NCI-H524 (cell line): Measurements from ENCODE around the gene MRPL55.

Experiments used
- DNase-seq, 2 experiments: peaks; one replicate each; lab custom pipeline; 2025; lab: John Stamatoyannopoulos, UW

The MRPL55 gene

GRCh38 chr1:228100822-228101613 is 8.1 kb downstream of the MRPL55 start:
- no peak for DNase-seq

DNA sequence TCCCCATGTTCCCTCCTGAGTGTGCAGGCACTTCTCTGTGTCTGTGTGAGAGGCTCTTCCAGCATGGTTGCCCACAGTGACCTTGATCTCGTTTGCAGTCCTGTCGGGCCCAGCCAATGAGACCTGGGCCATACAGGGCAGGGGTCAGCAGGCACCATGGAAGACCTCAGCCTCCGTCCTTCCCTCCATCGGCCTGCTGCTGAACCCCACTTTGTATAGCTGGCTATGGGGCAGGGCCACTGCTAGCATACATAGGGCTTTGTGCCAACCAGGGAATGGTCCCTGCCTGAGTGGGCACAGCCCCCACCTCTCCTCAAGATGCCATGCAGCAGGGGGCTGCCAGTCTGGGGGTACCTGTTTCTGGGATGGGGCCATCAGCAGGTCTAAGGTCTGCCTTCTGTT is 9.8 kb downstream of the MRPL55 start:
- no peak for DNase-seq

DNA sequence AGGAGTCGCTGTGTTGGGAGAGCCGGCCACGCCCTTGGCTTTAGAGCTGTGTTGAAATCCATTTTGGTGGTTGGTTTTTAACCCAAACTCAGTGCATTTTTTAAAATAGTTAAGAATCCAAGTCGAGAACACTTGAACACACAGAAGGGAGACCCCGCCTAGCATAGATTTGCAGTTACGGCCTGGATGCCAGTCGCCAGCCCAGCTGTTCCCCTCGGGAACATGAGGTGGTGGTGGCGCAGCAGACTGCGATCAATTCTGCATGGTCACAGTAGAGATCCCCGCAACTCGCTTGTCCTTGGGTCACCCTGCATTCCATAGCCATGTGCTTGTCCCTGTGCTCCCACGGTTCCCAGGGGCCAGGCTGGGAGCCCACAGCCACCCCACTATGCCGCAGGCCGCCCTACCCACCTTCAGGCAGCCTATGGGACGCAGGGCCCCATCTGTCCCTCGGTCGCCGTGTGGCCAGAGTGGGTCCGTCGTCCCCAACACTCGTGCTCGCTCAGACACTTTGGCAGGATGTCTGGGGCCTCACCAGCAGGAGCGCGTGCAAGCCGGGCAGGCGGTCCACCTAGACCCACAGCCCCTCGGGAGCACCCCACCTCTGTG is 10.7 kb downstream of the MRPL55 start:
- no peak for DNase-seq

DNA sequence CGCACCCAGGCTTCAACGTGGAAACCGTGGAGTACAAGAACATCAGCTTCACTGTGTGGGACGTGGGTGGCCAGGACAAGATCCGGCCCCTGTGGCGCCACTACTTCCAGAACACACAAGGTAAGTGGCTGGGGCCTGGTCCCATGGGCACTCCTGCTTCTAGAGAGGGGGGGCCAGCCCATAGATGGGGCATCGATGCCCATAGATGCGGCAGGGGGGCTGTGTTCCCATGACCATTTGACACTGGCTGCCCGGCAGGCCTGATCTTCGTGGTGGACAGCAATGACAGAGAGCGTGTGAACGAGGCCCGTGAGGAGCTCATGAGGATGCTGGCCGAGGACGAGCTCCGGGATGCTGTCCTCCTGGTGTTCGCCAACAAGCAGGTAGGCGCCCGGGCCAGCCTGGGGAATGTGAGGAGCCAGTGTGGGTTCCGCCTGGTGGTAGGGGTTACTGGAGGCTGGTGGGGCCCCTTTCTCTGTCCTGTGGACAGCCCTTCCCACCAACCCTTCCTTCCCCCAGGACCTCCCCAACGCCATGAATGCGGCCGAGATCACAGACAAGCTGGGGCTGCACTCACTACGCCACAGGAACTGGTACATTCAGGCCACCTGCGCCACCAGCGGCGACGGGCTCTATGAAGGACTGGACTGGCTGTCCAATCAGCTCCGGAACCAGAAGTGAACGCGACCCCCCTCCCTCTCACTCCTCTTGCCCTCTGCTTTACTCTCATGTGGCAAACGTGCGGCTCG is 11.6 kb downstream of the MRPL55 start:
- no peak for DNase-seq

DNA sequence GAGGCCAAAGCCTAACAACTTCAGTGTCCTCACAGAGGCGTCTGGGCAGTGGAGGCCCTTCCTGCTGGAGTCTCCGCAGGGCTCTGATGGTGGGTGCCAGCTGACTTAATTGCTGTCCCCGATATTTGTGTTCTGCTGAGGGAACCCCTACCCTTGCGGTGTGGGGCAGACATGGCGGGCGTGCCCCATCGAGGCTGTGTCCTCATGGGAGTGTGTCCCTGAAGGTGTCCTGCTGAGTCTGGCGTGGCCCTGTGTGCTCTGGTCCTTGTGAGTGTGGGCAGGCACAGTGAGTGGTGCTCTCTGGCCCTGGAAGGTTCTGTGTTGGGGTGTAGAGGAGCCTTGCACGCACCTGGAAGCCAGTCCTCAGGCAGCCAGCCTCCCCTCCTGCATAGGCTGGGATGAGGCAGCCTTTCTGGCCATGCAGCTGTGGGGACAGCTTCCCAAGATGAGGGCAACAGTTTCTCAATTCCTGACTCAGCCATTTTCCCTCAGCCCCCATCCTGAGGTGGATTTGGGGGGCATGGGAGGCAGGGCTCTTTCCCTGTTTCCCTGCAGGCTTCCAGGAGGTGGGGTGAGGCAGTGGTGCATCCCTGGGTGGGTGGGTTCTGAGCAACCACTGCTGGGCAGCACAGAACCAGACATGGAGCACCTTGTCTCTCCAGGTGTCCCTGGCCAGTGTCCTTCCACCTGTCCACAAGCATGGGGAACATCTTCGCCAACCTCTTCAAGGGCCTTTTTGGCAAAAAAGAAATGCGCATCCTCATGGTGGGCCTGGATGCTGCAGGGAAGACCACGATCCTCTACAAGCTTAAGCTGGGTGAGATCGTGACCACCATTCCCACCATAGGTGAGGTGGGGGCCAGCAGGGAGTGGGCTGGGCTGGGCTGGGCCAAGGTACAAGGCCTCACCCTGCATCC is 12.4 kb downstream of the MRPL55 start:
- DNase-seq, result no peak

DNA sequence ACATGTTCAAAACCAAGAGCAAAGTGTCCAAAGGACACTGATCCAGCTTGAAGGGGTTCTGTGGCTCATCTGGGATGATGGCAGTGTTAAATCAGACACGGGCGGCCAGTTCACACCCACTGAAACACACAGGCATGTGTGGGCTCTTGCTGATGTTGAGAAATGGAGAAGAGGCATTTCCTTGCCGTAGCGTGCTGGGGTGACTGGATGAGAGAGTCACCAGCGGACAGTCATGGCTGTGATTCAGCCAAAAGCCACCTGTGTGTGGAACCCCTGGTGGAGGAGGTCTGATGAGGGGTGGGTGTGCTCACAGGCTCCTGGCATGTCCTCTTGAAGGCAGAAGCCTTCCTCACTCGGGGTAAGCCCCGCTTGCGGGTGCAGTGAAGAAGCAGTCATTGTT is 13.2 kb downstream of the MRPL55 start:
- no peak for DNase-seq

DNA sequence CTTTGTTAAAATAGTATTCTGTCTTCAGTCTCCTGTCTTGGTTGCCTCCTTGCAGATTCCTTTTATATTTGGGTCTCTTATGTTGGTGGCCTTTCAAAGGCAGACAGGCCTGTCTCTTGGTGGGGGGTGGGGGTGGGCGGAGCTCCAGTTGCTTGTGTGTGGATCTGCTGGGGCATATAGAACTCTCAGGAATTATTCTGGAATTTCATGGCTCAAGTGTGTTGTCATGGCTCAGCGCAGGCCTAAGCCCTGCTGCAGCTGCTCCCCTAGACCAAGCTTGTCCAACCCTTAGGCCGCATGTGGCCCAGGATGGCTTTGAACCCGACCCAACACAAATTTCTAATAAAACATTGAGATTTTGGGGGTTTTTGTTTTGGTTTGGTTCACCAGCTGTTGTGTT is 13.9 kb downstream of the MRPL55 start:
- no peak for DNase-seq

GRCh38 chr1:228094432-228095016 is 14.6 kb downstream of the MRPL55 start:
- DNase-seq, result no peak

DNA sequence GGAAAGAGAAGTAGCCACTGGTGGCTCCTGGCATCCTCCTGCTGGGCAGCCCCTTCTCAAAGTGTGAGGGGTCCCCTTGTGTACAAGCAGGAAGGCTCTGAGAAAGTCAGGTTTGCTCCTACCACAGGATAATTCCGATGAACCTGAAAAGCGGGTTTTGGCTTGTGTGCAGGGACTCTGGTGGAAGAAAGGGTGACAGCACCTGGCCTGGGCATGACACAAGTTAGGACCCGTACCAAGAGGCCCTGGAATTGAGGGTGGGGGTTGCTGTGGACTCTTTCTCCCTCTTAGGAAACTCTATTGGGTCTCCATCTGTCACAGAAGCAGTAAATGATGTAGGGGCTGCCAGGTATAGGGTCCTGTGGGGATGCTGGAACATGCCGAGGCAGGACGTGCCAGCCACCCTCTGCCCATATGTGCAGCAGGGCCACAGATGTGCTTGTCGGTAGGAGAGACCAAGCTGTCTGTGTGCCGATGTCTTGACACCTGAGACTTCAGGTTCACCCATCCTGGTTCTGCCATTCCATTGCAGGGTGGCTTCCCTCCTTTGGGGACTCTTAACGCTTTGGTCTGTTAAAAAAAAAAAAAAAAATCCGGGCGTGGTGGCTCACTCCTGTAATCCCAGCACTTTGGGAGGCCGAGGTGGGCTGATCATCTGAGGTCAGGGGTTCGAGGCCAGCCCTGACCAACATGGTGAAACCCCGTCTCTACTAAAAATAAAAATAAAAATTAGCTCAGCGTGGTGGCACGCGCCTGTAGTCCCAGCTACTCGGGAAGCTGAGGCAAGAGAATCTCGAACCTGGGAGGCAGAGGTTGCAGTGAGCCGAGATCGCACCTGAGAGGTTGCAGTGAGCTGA is 15.8 kb downstream of the MRPL55 start:
- no peak for DNase-seq

DNA sequence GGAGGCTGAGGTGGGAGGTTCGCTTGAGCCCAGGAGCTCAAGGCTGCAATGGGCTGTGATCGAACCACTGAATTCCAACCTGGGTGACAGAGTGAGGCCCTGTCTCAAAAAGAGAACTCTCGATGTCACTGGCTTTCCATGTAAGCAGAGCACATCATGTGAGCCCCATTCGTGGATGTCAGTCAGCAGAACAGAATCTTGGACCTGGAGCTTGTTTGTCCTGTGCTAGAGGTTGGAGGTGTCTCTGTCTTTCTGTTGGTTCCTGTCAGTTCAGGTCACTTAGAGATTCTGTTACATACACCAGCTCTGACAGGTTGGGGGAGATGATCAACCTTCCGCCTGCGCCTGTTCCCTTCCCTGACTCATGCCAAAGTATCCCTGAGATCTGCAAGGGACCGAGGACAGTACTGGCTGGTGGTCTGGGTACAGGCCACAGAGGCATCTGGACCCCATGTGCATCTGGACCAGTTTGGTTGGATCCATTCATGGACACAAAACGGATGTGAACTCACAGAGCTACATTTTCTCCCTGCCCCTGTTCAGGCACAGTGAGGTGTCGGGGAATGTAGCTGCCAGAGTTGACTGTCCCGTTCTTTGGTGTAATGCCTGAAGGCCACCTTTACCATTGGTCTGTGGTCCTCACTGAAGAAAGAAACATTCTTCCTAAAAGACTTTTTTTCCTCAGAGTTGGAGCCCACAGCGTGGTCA is 16.6 kb downstream of the MRPL55 start:
- DNase-seq, result no peak

DNA sequence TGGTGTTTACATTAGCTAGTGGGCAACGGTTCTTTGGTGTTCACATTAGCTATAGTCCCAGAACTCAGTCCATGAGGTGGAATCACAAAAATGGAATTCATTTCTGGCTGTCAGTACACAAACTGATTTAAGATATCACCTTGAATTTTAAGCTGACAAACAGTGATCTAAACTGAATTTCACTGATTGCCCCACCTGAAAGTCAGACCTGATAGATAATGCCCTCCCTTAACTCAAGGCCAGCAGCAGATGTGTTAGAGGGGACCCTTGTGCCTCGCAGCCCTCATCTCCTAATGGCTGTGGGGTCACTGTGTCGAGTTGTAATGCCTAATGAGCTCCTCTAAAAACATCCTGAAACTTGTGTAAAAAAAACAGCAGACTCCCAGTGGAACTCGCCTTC is 18.0 kb downstream of the MRPL55 start:
- no peak for DNase-seq

DNA sequence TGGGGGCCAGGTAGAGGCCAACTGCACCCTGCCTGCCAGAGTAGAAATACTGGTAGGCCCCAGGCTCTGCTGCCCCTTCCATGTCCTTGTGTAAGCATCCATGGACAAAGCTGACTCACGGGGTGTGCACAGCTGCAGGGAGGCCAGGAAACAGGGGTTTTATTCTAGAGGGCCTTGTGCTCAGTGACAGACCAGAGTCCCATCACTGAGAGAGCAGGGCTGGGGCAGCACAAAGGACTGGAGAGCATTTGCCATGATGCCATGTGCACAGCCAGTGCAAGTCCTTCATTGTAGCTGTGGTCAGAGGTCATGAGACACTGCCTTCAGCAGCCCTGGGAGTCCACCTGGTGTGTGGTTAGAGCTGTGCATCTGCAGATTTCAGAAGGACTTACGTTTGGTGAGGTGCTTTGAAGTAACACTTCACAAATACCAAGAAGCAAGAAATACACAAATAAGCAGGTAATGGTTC is 18.5 kb downstream of the MRPL55 start:
- no peak for DNase-seq

DNA sequence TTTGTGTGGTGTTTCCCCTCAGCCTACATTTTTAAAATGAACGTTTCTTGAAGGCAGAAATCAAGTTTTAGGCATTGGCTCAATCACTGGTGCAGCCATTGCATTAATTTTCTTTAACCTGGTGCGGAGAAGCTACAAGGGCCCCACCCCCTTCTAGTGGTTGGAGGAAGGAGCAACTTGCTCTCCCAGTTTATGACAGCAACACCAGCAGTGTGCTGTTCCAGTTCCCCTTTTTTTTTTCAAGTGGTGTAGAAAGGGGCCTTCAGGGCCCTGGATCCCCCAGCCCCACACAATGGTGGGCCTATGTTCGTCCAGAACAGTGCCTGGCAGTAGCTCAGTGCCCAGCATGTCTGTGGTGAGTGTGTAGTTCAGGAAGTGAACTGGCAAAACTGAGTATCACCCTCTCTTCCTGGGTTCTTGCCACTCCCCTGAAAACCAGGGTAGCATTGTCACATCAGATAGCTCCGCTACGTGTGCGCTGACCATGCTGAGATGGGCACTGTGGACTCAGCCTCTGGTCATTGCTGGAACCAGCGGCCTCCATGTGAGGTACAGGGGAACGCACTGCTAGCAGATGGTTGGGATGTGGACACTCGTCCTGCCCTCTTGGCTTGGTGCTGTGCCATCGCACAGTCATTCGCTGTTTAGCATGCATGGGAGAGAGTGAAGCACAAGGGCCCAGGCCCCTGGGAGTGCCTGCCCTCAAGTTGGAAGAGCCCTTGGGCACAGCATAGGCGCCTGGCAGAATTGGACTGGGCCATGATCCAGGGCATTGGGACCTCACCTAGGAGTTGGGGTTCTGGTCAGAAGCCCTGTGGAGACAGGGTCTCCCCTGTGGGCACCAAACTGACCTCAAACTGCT is 19.3 kb downstream of the MRPL55 start:
- no peak for DNase-seq

- DNase-seq, result no peak
Measured at GRCh38 chr1:228088586-228089498, 20.3 kb downstream of the MRPL55 start.

DNA sequence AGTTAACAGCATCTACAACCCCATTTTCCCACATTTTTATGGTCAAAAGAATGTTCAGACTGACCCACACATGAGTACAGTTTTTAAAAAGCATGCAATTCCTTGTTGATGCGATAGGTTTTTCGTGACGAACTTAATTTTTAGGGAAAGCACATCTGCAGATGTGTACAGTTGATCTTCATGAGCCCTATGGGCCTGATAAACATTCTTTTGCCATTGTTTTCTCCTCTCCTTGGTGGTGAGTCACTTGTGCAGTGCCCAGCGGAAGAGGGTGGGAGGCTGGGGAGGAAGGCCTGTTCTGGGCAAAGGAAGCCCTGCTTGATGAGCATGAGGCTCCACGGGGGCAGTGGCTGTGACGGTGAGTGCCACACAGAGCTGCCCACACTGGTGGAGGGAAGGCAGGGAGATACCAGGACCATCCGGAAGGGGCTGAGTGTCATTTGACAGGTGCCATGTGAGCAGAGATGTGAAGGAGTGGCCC is 21.3 kb downstream of the MRPL55 start:
- no peak for DNase-seq

DNA sequence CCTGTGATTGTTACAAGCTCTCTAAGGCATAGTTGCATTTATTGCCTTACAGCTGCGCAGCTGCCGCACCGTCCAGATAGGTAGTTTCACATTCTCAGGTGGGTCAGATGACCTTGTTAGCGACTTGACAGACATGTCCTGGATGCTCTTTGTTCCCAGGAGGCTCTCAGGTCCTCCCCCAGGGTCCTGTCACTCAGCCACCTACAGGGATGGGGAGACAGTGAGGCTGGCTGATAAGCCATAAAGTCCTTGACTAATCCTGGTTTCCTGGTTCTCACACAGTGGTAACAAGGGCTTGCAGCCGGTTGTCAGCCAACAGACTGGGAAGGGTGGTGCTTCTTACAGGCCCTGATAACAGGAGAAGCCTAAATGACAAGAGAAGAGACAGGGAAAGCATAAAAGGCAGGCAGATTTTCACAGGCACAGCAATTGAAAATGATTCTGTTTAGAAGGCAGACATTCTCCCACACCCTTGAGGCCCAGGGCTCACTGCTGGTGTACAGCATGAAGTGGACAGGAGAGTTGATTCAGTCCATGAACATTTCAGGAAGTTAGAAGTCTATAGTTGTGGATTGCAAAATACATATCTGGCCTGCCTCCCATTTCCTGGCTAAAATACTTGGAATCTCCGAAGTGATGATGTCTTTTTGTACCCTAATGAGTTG is 23.7 kb downstream of the MRPL55 start:
- DNase-seq, result no peak

DNA sequence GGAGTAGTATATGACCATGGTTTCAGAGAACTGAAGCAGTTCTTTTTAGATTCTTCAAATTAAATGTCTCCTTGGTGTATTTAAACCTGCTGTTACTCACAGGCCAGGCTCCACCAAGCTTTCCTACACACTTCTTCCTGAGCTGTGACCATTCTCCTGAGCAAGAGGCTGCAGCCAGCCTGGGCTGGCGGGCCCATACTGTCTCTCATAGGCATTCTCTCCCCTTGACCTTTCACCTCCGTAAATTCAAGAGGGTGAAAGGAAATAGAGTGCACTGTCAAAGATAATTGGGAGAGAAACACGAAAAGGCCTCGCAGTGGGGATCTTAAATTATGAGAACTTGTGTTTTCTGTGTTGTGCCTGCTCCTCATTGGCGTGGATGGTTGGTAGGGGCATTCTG is 24.3 kb downstream of the MRPL55 start:
- no peak for DNase-seq
